HG02852 (cell line): ENCODE results near the gene CEP95.
"Not testable (repeated sequence)": the region's sequence is repeated elsewhere in the genome, so short reads cannot be mapped to it uniquely, and the experiment has no call there.

Experiments used
- ATAC-seq: cut with Tn5 transposase; IDR thresholded peaks from one replicate; pipeline ENCODE4 v1.9.1; 2021; ENCODE audit warnings: mild to moderate bottlenecking, moderate library complexity; ENCODE audit not compliant: unreplicated experiment

The CEP95 gene

GRCh38 chr17:64572682-64573154 is 65.9 kb downstream of the CEP95 start:
- ATAC-seq: no peak

DNA sequence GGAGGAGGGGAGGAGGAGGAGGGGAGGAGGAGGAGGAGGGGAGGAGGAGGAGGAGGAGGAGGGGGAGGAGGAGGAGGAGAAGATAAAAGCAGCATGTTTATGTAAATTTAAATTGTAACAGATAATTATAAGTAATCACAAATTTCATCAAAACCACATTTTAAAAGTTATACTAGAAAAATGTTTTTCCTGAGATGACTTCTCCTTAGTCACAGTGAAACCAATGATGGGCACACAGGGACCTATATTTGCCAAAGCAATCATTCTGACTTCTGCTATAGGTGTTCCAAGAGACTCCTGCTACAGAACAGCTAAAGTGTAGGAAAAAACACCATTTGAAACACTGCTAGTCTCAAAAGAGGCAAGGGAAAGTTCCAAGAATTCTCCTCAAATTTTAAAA is 66.4 kb downstream of the CEP95 start:
- ATAC-seq: no peak

- no peak for ATAC-seq
Measured at GRCh38 chr17:64574646-64575045, 67.9 kb downstream of the CEP95 start.

DNA sequence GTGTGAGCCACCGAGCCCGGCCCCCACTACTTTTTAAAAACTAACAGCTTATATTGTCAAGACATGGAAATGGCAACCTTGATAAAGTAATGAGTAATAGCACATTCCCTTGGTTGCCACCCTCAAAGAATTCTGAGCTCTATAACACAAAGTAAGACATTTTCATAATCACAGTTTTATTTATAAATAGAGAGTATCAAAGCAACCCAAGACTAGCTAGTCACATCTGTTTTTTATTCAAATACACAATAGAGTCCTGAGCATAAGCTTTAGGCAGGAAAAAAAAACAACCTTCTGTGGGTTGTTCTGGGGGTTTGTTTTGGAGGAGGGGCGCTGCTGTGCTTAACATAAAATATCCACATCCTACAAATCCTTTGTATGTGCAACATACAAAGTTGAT is 68.7 kb downstream of the CEP95 start:
- ATAC-seq: no peak

DNA sequence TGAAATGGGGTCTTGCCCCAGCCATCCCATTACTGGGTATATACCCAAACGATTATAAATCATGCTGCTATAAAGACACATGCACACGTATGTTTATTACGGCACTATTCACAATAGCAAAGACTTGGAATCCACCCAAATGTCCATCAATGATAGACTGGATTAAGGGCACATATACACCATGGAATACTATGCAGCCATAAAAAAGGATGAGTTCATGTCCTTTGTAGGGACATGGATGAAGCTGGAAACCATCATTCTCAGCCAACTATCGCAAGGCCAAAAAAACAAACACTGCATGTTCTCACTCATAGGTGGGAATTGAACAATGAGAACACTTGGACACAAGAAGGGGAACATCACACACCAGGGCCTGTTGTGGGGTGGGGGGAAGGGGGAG is 70.2 kb downstream of the CEP95 start:
- not testable (repeated sequence) for ATAC-seq

- ATAC-seq: no peak
Measured at GRCh38 chr17:64579917-64580316, 73.1 kb downstream of the CEP95 start.

DNA sequence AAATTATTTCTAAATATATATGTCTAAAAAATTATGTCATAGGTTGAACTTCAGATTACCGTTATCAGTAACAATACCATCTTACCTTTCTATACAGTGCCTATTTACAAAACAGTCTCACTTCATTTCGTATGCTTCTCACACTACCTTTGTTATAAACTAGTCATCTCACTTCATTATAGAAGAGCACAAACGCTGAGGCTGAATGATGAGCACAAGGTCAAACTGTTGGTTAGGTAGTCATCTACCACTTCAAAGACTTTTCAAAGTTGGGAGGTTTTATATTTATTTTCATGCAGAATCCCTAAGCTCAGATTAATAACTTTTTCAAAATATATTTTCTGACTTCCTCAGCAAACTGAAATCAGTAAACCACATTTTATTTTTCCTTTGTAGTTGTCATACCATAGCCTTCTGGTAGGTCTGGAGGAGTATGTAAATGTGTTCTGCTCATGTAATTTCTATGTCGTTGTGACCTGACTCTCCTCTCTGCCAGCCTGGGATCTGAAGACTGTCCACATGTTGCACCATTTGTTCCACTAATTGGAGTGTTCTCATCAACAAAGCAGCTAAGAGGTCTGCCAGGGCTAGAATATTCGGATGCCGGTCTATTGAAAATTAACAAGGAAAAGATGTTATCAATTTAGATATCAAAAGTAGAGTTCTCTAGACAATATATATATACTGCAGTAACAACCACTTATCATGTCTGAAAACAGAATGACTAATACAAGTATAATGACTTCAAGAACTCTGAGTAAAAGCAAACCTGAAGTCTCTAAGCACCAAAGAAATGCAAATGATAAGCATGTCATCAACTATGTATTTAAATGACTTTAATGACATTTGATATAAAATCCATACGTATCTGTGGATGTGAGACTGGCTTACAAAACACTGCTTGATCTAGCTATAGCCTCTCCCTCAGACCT is 73.9 kb downstream of the CEP95 start:
- ATAC-seq: peak; percentile 45

- no peak for ATAC-seq
Measured at GRCh38 chr17:64583038-64583437, 76.3 kb downstream of the CEP95 start.

GRCh38 chr17:64585146-64585545 is 78.4 kb downstream of the CEP95 start:
- ATAC-seq: no peak
